ENCODE measurements around the gene PPP1R3F. TPM values are rescaled to one million over a fixed set of nuclear protein-coding genes. Genes with fewer than 3 reads are reported as not detected.

The PPP1R3F gene
- total RNA-seq, 2 experiments from 2014 or later = 4.8 to 5.4 TPM

GRCh38 chrX:49226946-49227345, 42.6 kb upstream of the PPP1R3F start:
- CTCF ChIA-PET = no interaction called here
- H3K4me3 Mint-ChIP-seq = no peak overlapping the region
- TF ChIP-seq, protein P1, sequence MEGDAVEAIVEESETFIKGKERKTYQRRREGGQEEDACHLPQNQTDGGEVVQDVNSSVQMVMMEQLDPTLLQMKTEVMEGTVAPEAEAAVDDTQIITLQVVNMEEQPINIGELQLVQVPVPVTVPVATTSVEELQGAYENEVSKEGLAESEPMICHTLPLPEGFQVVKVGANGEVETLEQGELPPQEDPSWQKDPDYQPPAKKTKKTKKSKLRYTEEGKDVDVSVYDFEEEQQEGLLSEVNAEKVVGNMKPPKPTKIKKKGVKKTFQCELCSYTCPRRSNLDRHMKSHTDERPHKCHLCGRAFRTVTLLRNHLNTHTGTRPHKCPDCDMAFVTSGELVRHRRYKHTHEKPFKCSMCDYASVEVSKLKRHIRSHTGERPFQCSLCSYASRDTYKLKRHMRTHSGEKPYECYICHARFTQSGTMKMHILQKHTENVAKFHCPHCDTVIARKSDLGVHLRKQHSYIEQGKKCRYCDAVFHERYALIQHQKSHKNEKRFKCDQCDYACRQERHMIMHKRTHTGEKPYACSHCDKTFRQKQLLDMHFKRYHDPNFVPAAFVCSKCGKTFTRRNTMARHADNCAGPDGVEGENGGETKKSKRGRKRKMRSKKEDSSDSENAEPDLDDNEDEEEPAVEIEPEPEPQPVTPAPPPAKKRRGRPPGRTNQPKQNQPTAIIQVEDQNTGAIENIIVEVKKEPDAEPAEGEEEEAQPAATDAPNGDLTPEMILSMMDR (IDR thresholded peaks at IDR 0.05) = no peak
- peaks cover 12% of the 10 kb centered on the region for H3K4me1 Mint-ChIP-seq (ENCODE audit: low read depth)
- DNase-seq (no peak), ATAC-seq (no peak)
- H3K27ac Mint-ChIP-seq = no peak overlapping the region
- no peaks in the 10 kb centered on the region for H3K27me3 Mint-ChIP-seq
- intact Hi-C loops (cut with micrococcal nuclease) = no loop called here
- H3K36me3 Mint-ChIP-seq (ENCODE audit: low read depth) = no peaks in the 10 kb centered on the region
- no peaks in the 10 kb centered on the region for H3K9me3 Mint-ChIP-seq
- POLR2A ChIA-PET = interaction anchor here (1.1 kb wide), 1 partner anchor 9 kb away, joined by 3 read pairs; the partner anchor contains the start of gene CCDC22

GRCh38 chrX:49227726-49228125, 41.9 kb upstream of the PPP1R3F start:
- intact Hi-C loops (cut with micrococcal nuclease) = no loop called here
- H3K36me3 Mint-ChIP-seq (ENCODE audit: low read depth) = no peaks in the 10 kb centered on the region
- ChIA-PET POLR2A (no interaction called here), CTCF (interaction anchor here (1.2 kb wide), 1 partner anchor 35 kb away, joined by 4 read pairs; no protein-coding TSS in a partner anchor)
- H3K4me3 Mint-ChIP-seq = no peak overlapping the region
- TF ChIP-seq, protein P1 (IDR thresholded peaks at IDR 0.05) = no peak
- no peaks in the 10 kb centered on the region for H3K9me3 Mint-ChIP-seq
- ATAC-seq (no peak), DNase-seq (no peak)
- H3K27me3 Mint-ChIP-seq = no peaks in the 10 kb centered on the region
- H3K4me1 Mint-ChIP-seq (ENCODE audit: low read depth) = peaks cover 12% of the 10 kb centered on the region
- no peak overlapping the region for H3K27ac Mint-ChIP-seq

DNA sequence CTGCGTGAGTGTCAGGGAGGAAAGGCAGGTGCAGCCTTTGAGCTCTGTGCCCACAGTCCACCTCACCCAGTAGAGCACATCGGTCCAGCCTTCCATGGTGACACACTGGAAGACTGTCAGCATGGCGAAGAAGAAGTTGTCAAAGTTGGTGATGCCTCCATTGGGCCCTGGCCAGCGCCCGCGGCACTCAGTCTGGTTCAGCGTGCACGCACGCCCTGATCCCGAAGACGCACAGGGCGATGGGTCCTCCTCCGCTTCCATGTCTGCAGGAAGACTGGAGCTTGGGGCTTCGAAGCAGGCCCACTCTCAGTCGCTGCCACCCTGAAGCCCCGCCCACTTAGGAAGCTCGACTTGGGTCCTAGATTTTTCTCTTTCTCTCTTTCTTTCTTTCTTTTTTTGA, 41.4 kb upstream of the PPP1R3F start:
- TF ChIP-seq, protein P1 (IDR thresholded peaks at IDR 0.05) = no peak
- no peak overlapping the region for H3K27ac Mint-ChIP-seq
- ATAC-seq (no peak), DNase-seq (no peak)
- H3K4me3 Mint-ChIP-seq = no peak overlapping the region
- no peaks in the 10 kb centered on the region for H3K27me3 Mint-ChIP-seq
- intact Hi-C loops (cut with micrococcal nuclease) = no loop called here
- ChIA-PET POLR2A (no interaction called here), CTCF (interaction anchor here (1.2 kb wide), 1 partner anchor 36 kb away, joined by 4 read pairs; no protein-coding TSS in a partner anchor)
- peaks cover 12% of the 10 kb centered on the region for H3K4me1 Mint-ChIP-seq (ENCODE audit: low read depth)
- H3K36me3 Mint-ChIP-seq (ENCODE audit: low read depth) = no peaks in the 10 kb centered on the region
- no peaks in the 10 kb centered on the region for H3K9me3 Mint-ChIP-seq

GRCh38 chrX:49230500-49231232, 38.9 kb upstream of the PPP1R3F start:
- Mint-ChIP-seq H3K4me1 (ENCODE audit: low read depth) (peaks cover 14% of the 10 kb centered on the region), H3K27me3 (no peaks in the 10 kb centered on the region), H3K36me3 (ENCODE audit: low read depth) (no peaks in the 10 kb centered on the region), H3K4me3 (peak overlapping the region; percentile 75), H3K9me3 (no peaks in the 10 kb centered on the region), H3K27ac (peak overlapping the region; percentile 90)
- TF ChIP-seq, protein P1 (IDR thresholded peaks at IDR 0.05) = peak; percentile 18
- CTCF ChIA-PET = no interaction called here
- ATAC-seq = peak; percentile 79
- peak; percentile 84 for DNase-seq
- intact Hi-C loops (cut with micrococcal nuclease) = no loop called here
- POLR2A ChIA-PET = no interaction called here

DNA sequence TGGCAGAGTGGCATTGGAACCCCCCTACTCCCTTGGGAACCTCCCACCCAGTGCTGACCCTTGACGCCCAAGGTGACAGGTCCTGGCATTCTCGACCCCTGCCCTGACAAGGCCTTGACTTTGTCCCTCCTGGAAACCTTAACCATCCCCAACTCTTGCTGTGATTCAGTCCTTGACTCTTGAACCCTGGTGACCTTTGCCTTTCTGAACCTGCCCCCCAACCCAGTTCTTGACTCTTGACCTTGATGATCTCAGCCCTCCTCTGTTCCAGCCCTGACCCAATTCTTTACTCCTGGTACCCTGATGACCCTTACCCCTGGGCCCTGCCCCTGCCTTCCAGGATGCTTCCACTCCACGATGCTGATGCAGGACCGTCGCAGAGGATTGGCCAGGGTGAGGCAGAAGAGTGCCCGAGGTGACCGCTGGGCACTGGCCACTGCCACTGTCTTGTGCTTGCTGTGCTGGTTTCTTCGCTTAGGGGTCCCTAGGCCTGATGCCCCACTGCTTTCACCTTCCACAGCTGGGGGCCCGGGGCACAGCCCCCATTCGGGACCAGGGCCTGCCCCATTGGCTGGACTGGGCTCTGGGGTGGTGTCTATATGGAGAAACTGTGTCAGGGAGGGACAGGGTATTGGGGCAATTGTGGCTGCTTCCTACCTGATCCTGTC, 38.1 kb upstream of the PPP1R3F start:
- TF ChIP-seq, protein P1 (IDR thresholded peaks at IDR 0.05) = no peak
- H3K9me3 Mint-ChIP-seq = no peaks in the 10 kb centered on the region
- DNase-seq (no peak), ATAC-seq (no peak)
- CTCF ChIA-PET = interaction anchor here (1.2 kb wide), 1 partner anchor 38 kb away, joined by 4 read pairs; no protein-coding TSS in a partner anchor
- no peaks in the 10 kb centered on the region for H3K27me3 Mint-ChIP-seq
- H3K36me3 Mint-ChIP-seq (ENCODE audit: low read depth) = no peaks in the 10 kb centered on the region
- peak overlapping the region; percentile 90 for H3K27ac Mint-ChIP-seq
- intact Hi-C loops (cut with micrococcal nuclease) = no loop called here
- peaks cover 15% of the 10 kb centered on the region for H3K4me1 Mint-ChIP-seq (ENCODE audit: low read depth)
- POLR2A ChIA-PET = no interaction called here
- peak overlapping the region; percentile 75 for H3K4me3 Mint-ChIP-seq

All from activated CD8-positive, alpha-beta T cell treated with anti-CD3 and anti-CD28 coated beads for 36 hours (primary cell).